ENCODE results near the gene PLXNC1.
A peak's percentile ranks its signal among the peaks of the same experiment; 100 is the strongest.

Gene PLXNC1

GRCh38 chr12:94163850-94164249 is 15.5 kb downstream of the PLXNC1 start:
- DNase-seq: no peak

GRCh38 chr12:94165138-94165537 is 16.8 kb downstream of the PLXNC1 start:
- DNase-seq: no peak

GRCh38 chr12:94165670-94166364 is 17.4 kb downstream of the PLXNC1 start:
- no peak for DNase-seq

GRCh38 chr12:94167071-94167755 is 18.8 kb downstream of the PLXNC1 start:
- no peak for DNase-seq

GRCh38 chr12:94167756-94168416 is 19.5 kb downstream of the PLXNC1 start:
- no peak for DNase-seq

- no peak for DNase-seq
Measured at GRCh38 chr12:94169495-94169894, 21.1 kb downstream of the PLXNC1 start.

GRCh38 chr12:94169966-94170689 is 21.8 kb downstream of the PLXNC1 start:
- DNase-seq: no peak

- no peak for DNase-seq
Measured at GRCh38 chr12:94170690-94171594, 22.6 kb downstream of the PLXNC1 start.

GRCh38 chr12:94171595-94171930 is 23.2 kb downstream of the PLXNC1 start:
- DNase-seq: no peak

GRCh38 chr12:94172031-94172430 is 23.7 kb downstream of the PLXNC1 start:
- DNase-seq: peak; percentile 48

- DNase-seq: peak; percentile 65
Measured at GRCh38 chr12:94172973-94173372, 24.6 kb downstream of the PLXNC1 start.

GRCh38 chr12:94173660-94174265 is 25.4 kb downstream of the PLXNC1 start:
- DNase-seq: no peak

GRCh38 chr12:94174576-94174975 is 26.2 kb downstream of the PLXNC1 start:
- peak; percentile 72 for DNase-seq

- no peak for DNase-seq
Measured at GRCh38 chr12:94175763-94176668, 27.6 kb downstream of the PLXNC1 start.

- DNase-seq: no peak
Measured at GRCh38 chr12:94178054-94178453, 29.7 kb downstream of the PLXNC1 start.

- DNase-seq: no peak
Measured at GRCh38 chr12:94178882-94179281, 30.5 kb downstream of the PLXNC1 start.

- DNase-seq: no peak
Measured at GRCh38 chr12:94179723-94180122, 31.3 kb downstream of the PLXNC1 start.

GRCh38 chr12:94180558-94181296 is 32.4 kb downstream of the PLXNC1 start:
- peak; percentile 34 for DNase-seq

- no peak for DNase-seq
Measured at GRCh38 chr12:94182986-94183707, 34.8 kb downstream of the PLXNC1 start.

Data from CD4-positive, alpha-beta T cell treated with Interleukin-15 for 1 hour (primary cell).